HG02571 (cell line): ENCODE results near the gene LRMDA.

Experiments
- ATAC-seq: cut with Tn5 transposase; IDR thresholded peaks from one replicate; pipeline ENCODE4 v1.9.1; 2021; ENCODE audit warnings: mild to moderate bottlenecking, moderate library complexity; ENCODE audit not compliant: unreplicated experiment

The LRMDA gene

GRCh38 chr10:75884808-75885207 is 453.4 kb downstream of the LRMDA start:
- no peak for ATAC-seq

GRCh38 chr10:75887369-75887768 is 455.9 kb downstream of the LRMDA start:
- no peak for ATAC-seq

GRCh38 chr10:75887992-75888680 is 456.7 kb downstream of the LRMDA start:
- ATAC-seq, result no peak

GRCh38 chr10:75889051-75889450 is 457.6 kb downstream of the LRMDA start:
- no peak for ATAC-seq

GRCh38 chr10:75894761-75895160 is 463.3 kb downstream of the LRMDA start:
- no peak for ATAC-seq

- no peak for ATAC-seq
Observed at GRCh38 chr10:75895259-75895658, 463.8 kb downstream of the LRMDA start.

- no peak for ATAC-seq
Observed at GRCh38 chr10:75899816-75900390, 468.5 kb downstream of the LRMDA start.

- ATAC-seq, result no peak
Observed at GRCh38 chr10:75902816-75903215, 471.4 kb downstream of the LRMDA start.

- ATAC-seq, result no peak
Observed at GRCh38 chr10:75904499-75905283, 473.3 kb downstream of the LRMDA start.

GRCh38 chr10:75905490-75905889 is 474.1 kb downstream of the LRMDA start:
- no peak for ATAC-seq

GRCh38 chr10:75910032-75910431 is 478.6 kb downstream of the LRMDA start:
- ATAC-seq, result no peak

- ATAC-seq, result no peak
Observed at GRCh38 chr10:75911426-75911825, 480.0 kb downstream of the LRMDA start.

- no peak for ATAC-seq
Observed at GRCh38 chr10:75916906-75917305, 485.5 kb downstream of the LRMDA start.

GRCh38 chr10:75919913-75920312 is 488.5 kb downstream of the LRMDA start:
- ATAC-seq, result no peak

- ATAC-seq, result no peak
Observed at GRCh38 chr10:75922435-75922834, 491.0 kb downstream of the LRMDA start.

- ATAC-seq, result no peak
Observed at GRCh38 chr10:75924309-75924902, 493.0 kb downstream of the LRMDA start.

- ATAC-seq, result no peak
Observed at GRCh38 chr10:75925999-75926398, 494.6 kb downstream of the LRMDA start.

- no peak for ATAC-seq
Observed at GRCh38 chr10:75926763-75927162, 495.3 kb downstream of the LRMDA start.

GRCh38 chr10:75928231-75928630 is 496.8 kb downstream of the LRMDA start:
- no peak for ATAC-seq

- ATAC-seq, result no peak
Observed at GRCh38 chr10:75929630-75930161, 498.3 kb downstream of the LRMDA start.

GRCh38 chr10:75932921-75933320 is 501.5 kb downstream of the LRMDA start:
- ATAC-seq, result no peak
